Endothelial cell of umbilical vein (primary cell): ENCODE data around the gene PEAR1. TPM values are rescaled to one million over a fixed set of nuclear protein-coding genes. Genes with fewer than 3 reads are reported as not detected.

Experiments used
- BruUV-seq: library from RNA; stranded (reverse); fragments of 400-500 nt; replicated peaks from 2 replicates; lab custom pipeline; 2021; lab: Mats Ljungman, UMichigan
- CTCF ChIA-PET: fragments of 300-600, 350-600 bp; sonication (Branson Sonifier 250); formaldehyde crosslinking; loops from one replicate; lab custom pipeline; 2021; ENCODE audit warnings: antibody characterized with exemption, inconsistent platforms; lab: Charles Lee
- POLR2A ChIA-PET: fragments of 300-600, 350-600 bp; sonication (Branson Sonifier 250); formaldehyde crosslinking; loops from one replicate; lab custom pipeline; 2021; ENCODE audit warnings: antibody characterized with exemption, inconsistent platforms; lab: Charles Lee
- DNase-seq: peaks from one replicate; pipeline ENCODE4 v3.0.0-alpha.2; 2011; ENCODE audit warnings: low read depth, low spot score
- FAIRE-seq: peaks from 2 replicates; lab custom pipeline; 2011; peaks lifted over from hg19 to GRCh38; lab: Jason Lieb, UNC
- H2AFZ ChIP-seq: 2 replicates; pipeline ENCODE4 v1.6.0; 2012; ENCODE audit warnings: low read depth, low read length, control low read depth, inconsistent platforms
- H3K27ac ChIP-seq: 2 replicates; pipeline ENCODE4 v1.5.1; 2011; ENCODE audit warnings: low read depth, mild to moderate bottlenecking, control low read depth, low read length, moderate library complexity; ENCODE audit not compliant: insufficient read depth
- H3K27me3 ChIP-seq, 2 experiments: 2 replicates each; pipeline versions ENCODE4 v1.6.0 to v1.6.1; 2011; ENCODE audit warnings: low read length in 2 of 2, mixed read lengths in 1 of 2; ENCODE audit not compliant: control insufficient read depth in 2 of 2, insufficient read depth in 2 of 2
- H3K36me3 ChIP-seq, 2 experiments: 2 replicates in 1 of 2; 3 replicates in 1 of 2; pipeline ENCODE4 v1.5.1; 2011; ENCODE audit warnings: low read length in 2 of 2, mild to moderate bottlenecking in 1 of 2, moderate library complexity in 1 of 2; ENCODE audit not compliant: control insufficient read depth in 2 of 2, insufficient read depth in 2 of 2; ENCODE audit errors: extremely low read depth in 1 of 2
- H3K4me1 ChIP-seq: 3 replicates; pipeline ENCODE4 v1.5.1; 2011; ENCODE audit warnings: mild to moderate bottlenecking, low read length; ENCODE audit not compliant: control insufficient read depth, insufficient read depth; ENCODE audit errors: extremely low read depth
- H3K4me2 ChIP-seq: 2 replicates; pipeline ENCODE4 v1.6.1; 2011; ENCODE audit warnings: low read length, control low read depth, mixed read lengths; ENCODE audit not compliant: insufficient read depth
- H3K4me3 ChIP-seq, 3 experiments: fragments of 200-600 bp in 1 of 3; sonication (generic), shearing (Covaris generic) in 1 of 3; replicated peaks in 1 of 3; 2 replicates each; pipeline ENCODE4 v1.5.1; 2011 to 2016; ENCODE audit warnings: control low read depth in 3 of 3, low read length in 3 of 3, mild to moderate bottlenecking in 2 of 3, inconsistent platforms in 1 of 3, low read depth in 1 of 3, moderate library complexity in 1 of 3; ENCODE audit not compliant: insufficient read depth in 1 of 3
- H3K79me2 ChIP-seq: 2 replicates; pipeline ENCODE4 v1.6.0; 2012; ENCODE audit warnings: low read length, inconsistent platforms; ENCODE audit not compliant: control insufficient read depth, insufficient read depth
- H3K9ac ChIP-seq: replicated peaks from 2 replicates; pipeline ENCODE3; 2011; ENCODE audit warnings: low read length, control low read depth; ENCODE audit not compliant: insufficient read depth; ENCODE audit errors: extremely low read depth
- H3K9me1 ChIP-seq: replicated peaks from 3 replicates; pipeline ENCODE4 v1.6.0; 2011; ENCODE audit warnings: mild to moderate bottlenecking, low read length; ENCODE audit not compliant: control insufficient read depth, insufficient read depth; ENCODE audit errors: extremely low read depth
- H3K9me3 ChIP-seq: replicated peaks from 2 replicates; pipeline ENCODE4 v1.5.1; 2012; ENCODE audit warnings: low read length, inconsistent platforms; ENCODE audit not compliant: control insufficient read depth, insufficient read depth
- H4K20me1 ChIP-seq: replicated peaks from 2 replicates; pipeline ENCODE3; 2011; ENCODE audit warnings: mild to moderate bottlenecking, low read length; ENCODE audit not compliant: control insufficient read depth, insufficient read depth; ENCODE audit errors: extremely low read depth
- EZH2 ChIP-seq: IDR thresholded peaks from 2 replicates; pipeline ENCODE4 v1.6.1; 2012; ENCODE audit warnings: borderline replicate concordance, low read depth, mild to moderate bottlenecking, moderate library complexity, low read length, inconsistent platforms; ENCODE audit not compliant: severe bottlenecking
- FOS ChIP-seq: IDR thresholded peaks from 2 replicates; pipeline ENCODE4 v1.6.1; 2011; ENCODE audit warnings: mild to moderate bottlenecking, low read length, moderate library complexity, borderline replicate concordance; ENCODE audit not compliant: insufficient read depth
- GATA2 ChIP-seq: IDR thresholded peaks from 2 replicates; pipeline ENCODE4 v1.7.0; 2011; ENCODE audit warnings: low read depth, mild to moderate bottlenecking, moderate library complexity, mixed read lengths, low read length; ENCODE audit not compliant: insufficient read length, insufficient read depth
- JUN ChIP-seq: IDR thresholded peaks from 2 replicates; pipeline ENCODE4 v1.6.1; 2011; ENCODE audit warnings: borderline replicate concordance, low read depth; ENCODE audit not compliant: insufficient read length, insufficient read depth
- MYC ChIP-seq: IDR thresholded peaks from one replicate; pipeline ENCODE4 v1.6.1; 2011; ENCODE audit warnings: mild to moderate bottlenecking, low read depth, low read length
- POLR2A ChIP-seq: IDR thresholded peaks from 2 replicates; pipeline ENCODE4 v1.6.1; 2012; ENCODE audit warnings: low read depth, mild to moderate bottlenecking, control low read depth, low read length
- POLR2AphosphoS5 ChIP-seq: IDR thresholded peaks from 2 replicates; pipeline ENCODE4 v1.6.1; 2012; ENCODE audit warnings: low read depth, mild to moderate bottlenecking, control low read depth, low read length, moderate library complexity; ENCODE audit not compliant: insufficient read depth
- dilution Hi-C: fragments of 300-500 bp; cut with MboI; formaldehyde crosslinking; loops from one replicate; pipeline ENCODE4 v1.15.0; 2019; ENCODE audit warnings: low sequenced_read_pairs; ENCODE audit not compliant: extremely low pct_ligation_motif_present
- intact Hi-C: fragments of 100-400 bp; cut with micrococcal nuclease; formaldehyde crosslinking; loops from one replicate; pipeline ENCODE4 v1.10.0; 2022
- polyA plus RNA-seq, 4 experiments: library from polyadenylated mRNA; depleted of rRNA in 3 of 4; stranded (reverse) in 3 of 4; unstranded in 1 of 4; fragments of >200 nt; gene quantifications; 2 replicates each; pipeline versions ENCODE4 v1.2.1 to v1.2.3, GENCODE V29; 2011 to 2012; ENCODE audit warnings: missing spikeins in 1 of 4
- total RNA-seq: library from RNA; stranded (reverse); gene quantifications from 2 replicates; pipeline ENCODE4 v1.2.3, GENCODE V29; 2021
- TF ChIP-seq, protein P1 (sequence below), 2 donors: IDR thresholded peaks; 1 replicate in 1 of 2; 2 replicates in 1 of 2; pipeline ENCODE4 v1.5.1; 2011; ENCODE audit warnings: low read length in 2 of 2, mild to moderate bottlenecking in 2 of 2, moderate library complexity in 2 of 2, control low read depth in 1 of 2, inconsistent platforms in 1 of 2, low read depth in 1 of 2; ENCODE audit not compliant: insufficient read depth in 1 of 2; ENCODE audit errors: extremely low read depth in 1 of 2
- TF ChIP-seq, protein P2 (sequence below): IDR thresholded peaks from 2 replicates; pipeline ENCODE4 v1.6.1; 2011; ENCODE audit not compliant: insufficient read depth, insufficient read length

The PEAR1 gene
- total and polyA plus RNA-seq, 2 donors (not counting 3 experiments of a cell fraction or from before 2014, with no cell fraction given) = 90.7 to 106 TPM

DNA sequence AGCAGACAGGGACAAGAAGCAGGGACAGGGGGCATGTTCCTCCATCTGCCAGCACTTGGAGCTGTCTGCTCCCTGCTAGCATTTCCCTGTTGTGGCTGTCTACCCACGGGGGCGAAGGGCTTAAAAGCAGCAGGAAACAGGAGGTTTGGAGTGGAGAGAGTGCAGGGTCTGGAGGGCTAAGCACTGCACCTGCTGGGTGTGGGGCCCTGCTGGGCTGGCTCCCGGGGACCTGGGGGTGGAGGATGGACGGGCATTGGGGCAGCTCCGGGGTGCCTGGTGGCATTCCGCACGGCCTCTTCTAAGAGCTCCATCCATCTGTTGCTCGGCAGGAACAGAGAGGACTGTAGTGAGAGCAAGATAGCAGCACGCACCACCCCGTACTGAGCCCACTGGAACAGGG, 48.2 kb downstream of the PEAR1 start:
- H3K4me3 ChIP-seq = no peak overlapping the region
- dilution Hi-C loops = no loop called here
- H3K36me3 ChIP-seq = peaks cover 11 to 56% of the 10 kb centered on the region in 2 experiments
- H3K27ac ChIP-seq = no peak overlapping the region
- TF ChIP-seq, protein P1, sequence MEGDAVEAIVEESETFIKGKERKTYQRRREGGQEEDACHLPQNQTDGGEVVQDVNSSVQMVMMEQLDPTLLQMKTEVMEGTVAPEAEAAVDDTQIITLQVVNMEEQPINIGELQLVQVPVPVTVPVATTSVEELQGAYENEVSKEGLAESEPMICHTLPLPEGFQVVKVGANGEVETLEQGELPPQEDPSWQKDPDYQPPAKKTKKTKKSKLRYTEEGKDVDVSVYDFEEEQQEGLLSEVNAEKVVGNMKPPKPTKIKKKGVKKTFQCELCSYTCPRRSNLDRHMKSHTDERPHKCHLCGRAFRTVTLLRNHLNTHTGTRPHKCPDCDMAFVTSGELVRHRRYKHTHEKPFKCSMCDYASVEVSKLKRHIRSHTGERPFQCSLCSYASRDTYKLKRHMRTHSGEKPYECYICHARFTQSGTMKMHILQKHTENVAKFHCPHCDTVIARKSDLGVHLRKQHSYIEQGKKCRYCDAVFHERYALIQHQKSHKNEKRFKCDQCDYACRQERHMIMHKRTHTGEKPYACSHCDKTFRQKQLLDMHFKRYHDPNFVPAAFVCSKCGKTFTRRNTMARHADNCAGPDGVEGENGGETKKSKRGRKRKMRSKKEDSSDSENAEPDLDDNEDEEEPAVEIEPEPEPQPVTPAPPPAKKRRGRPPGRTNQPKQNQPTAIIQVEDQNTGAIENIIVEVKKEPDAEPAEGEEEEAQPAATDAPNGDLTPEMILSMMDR (IDR thresholded peaks at IDR 0.05; ENCODE audit: extremely low read depth in 1 of 2, insufficient read depth in 1 of 2, low read depth in 1 of 2, low read length in 2 of 2) = no peak
- TF ChIP-seq POLR2AphosphoS5 (no peak), EZH2 (no peak), JUN (no peak), MYC (no peak), POLR2A (no peak), GATA2 (no peak), FOS (no peak)
- TF ChIP-seq, protein P2, sequence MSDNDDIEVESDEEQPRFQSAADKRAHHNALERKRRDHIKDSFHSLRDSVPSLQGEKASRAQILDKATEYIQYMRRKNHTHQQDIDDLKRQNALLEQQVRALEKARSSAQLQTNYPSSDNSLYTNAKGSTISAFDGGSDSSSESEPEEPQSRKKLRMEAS = no peak
- H2AFZ ChIP-seq = no peak overlapping the region
- H3K9me1 ChIP-seq = no peaks in the 10 kb centered on the region
- H4K20me1 ChIP-seq = no peaks in the 10 kb centered on the region
- no peaks in the 10 kb centered on the region for H3K4me1 ChIP-seq
- no peaks in the 10 kb centered on the region for H3K79me2 ChIP-seq
- intact Hi-C loops = no loop called here
- H3K9ac ChIP-seq = no peak overlapping the region
- no TSS peak for BruUV-seq
- no peaks in the 10 kb centered on the region for H3K27me3 ChIP-seq
- ChIA-PET POLR2A (no interaction called here), CTCF (interaction anchor here (1.2 to 1.7 kb wide), 4 partner anchors 14 to 133 kb away, joined by 3 to 5 read pairs (median 3); no protein-coding TSS in a partner anchor)
- no peaks in the 10 kb centered on the region for H3K9me3 ChIP-seq
- H3K4me2 ChIP-seq = no peak overlapping the region
- DNase-seq (no peak), FAIRE-seq (no peak)
